Frontal cortex (tissue), 4 donors: ENCODE results near the gene WDPCP. TPM values are rescaled to one million over a fixed set of nuclear protein-coding genes. Genes with fewer than 3 reads are reported as not detected.

Experiments
- DNase-seq, 2 donors: peaks; one replicate each; pipeline ENCODE4 v3.0.0; 2012; ENCODE audit warnings: low spot score in 2 of 2
- FAIRE-seq: peaks from 2 replicates; lab custom pipeline; 2012; peaks lifted over from hg19 to GRCh38; lab: Jason Lieb, UNC
- total RNA-seq: library from RNA; depleted of rRNA; stranded (reverse); fragments of >200 nt; gene quantifications from one replicate; pipeline ENCODE4 v1.2.3, GENCODE V29; 2014
- donor health status: control.
- donor health status: control.
- donor health status: control.

Gene WDPCP
- total RNA-seq, 1 donor from 2014 or later: 43.2 TPM

DNA sequence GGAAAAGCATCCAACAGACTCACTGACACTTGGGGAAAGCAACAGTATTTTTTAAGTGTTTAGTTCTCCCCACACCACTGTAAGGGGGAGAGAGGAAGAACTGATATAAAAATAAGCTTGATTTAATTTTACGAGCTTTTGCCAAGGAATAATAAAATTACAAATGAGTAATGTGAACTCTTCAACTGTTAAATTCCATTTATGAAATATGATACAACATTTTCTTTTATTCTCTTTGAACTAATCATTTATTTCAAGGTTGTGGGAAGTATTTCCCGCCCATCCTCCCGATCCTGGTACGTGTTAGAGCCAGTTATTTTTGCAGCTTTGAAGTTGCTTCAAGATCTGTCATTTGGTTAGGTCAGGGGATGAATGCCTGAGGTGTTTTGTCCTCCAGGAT lies 35.2 kb downstream of the WDPCP start:
- no peak for DNase-seq
- no peak for FAIRE-seq

DNA sequence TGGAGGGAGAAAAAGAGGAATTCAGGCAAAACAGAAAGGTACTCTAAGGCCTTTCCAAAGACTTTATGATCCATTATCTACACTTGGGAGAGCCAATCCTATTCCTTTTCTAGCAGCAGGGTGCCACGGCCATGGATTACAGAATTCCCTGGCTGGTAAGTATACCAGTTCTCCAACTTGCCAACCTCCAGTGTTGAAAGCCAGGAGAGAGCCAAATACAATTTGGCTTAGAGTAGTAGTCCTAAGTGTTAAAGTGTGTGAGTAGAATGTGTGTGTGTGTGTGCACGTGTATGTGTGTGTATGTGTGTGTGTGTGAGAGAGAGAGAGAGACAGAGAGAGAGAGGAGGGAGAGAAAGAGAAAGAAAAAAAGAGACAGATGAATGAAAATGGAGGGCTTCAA lies 43.3 kb downstream of the WDPCP start:
- DNase-seq (no peak), FAIRE-seq (no peak)

DNA sequence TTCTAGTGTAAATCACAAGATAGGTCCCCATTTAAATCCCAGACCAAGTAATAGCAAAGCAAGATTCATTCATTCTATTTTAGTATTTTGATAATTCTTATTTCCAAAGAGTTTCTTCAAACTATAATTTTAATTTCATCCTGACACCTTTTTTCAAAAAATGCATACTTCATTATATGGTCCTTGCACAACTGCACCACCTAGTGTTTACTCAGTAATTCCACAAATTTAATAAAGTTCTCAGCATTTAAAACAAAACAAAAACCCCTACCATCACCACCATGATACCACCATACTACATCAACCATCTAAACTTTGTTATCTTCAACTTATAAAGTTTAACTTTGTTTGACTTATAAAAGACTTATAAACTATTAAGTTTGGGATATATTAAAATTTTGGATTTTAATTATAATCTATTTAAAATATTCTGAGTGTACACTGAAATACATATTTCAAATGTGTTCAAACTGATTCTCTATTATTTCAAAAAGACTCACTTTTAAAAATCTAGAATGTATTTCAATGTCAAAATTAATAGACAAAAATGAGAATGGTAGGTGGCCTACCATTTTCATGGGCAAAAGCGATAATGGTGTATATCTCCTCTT lies 44.2 kb downstream of the WDPCP start:
- DNase-seq: no peak
- peak; percentile 84 for FAIRE-seq

DNA sequence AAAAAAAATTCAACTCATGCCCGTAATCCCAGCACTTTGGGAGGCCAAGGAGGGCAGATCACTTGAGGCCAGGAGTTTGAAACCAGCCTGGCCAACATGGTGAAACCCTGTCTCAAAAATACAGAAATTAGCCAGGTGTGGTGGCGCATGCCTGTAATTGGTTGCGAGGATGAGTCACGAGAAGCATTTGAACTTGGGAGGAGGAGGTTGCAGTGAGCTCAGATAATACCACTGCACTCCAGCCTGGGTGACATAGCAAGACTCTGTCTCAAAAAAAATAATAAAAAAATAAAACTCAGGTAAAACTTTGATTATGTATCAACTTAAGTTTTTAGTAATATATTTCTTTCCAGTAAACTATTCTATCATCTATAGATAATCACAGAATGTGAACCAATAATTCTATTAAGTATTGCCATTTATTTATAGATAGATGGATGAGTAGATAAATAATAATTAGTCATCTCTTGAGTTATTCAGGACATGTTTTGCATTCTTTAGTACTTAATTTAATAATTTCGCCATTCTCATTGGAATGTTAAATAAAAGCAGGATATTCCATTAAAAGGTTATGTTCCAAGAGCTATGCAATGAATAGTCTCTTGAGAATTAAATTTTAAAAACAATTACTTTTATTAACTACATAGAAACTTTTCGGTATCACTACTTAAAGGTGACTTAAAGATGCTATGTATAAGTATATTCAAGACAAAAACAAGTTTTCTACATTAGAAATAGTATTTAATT lies 48.7 kb downstream of the WDPCP start:
- no peak for DNase-seq
- peak; percentile 33 for FAIRE-seq

DNA sequence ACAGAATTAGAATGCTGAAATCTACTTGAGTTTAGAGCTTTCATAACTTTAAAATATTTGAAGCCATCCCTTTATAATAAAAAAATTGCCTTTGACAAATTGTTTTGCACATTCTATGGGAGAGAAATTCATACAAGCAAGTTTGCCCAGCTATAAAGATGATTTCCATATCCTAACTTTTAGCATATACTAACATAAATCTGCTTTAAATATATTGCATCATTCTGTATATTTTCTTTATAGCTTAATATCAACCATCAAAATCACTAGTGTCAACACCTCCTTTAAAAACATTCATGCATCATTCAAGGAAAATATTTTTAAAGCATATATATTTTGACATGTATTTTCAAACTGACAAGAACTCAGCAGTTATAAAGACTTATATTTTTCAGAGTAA lies 49.9 kb downstream of the WDPCP start:
- no peak for FAIRE-seq
- no peak for DNase-seq

DNA sequence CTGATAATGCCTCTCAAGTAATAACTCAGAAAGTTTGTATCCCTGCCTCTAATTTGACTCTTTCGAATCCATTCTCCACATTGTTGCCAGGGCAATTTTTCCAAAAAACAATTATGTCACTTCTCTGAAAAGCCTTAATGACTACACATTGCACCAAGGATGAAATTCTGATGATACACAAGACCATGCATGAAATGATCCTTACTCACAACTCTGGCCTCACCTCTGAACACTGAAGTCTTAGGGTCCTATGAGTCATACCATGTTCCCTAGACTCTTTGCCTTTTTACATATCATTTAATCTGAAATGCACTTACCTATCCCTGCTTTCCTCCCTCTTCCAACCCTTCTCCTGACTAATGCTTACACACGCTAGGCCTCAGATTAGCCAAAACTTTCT lies 51.0 kb downstream of the WDPCP start:
- no peak for FAIRE-seq
- no peak for DNase-seq

DNA sequence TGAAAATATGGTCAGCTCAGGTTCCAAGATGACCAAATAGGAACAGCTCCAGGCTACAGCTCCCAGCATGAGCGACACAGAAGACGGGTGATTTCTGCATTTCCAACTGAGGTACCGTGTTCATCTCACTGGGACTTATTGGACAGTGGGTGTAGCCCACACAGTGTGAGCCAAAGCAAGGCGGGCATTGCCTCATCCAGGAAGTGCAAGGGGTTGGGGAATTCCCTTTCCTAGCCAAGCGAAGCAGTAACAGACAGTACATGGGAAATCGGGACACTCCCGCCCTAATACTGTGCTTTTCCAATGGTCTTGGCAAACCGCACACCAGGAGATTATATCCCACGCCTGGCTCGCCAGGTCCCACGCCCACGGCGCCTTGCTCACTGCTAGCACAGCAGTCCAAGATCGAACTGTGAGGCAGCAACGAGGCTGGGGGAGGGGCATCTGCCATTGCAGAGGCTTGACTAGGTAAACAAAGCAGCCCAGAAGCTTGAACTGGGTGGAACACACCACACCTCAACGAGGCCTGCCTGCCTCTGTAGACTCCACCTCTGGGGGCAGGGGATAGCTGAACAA lies 57.5 kb downstream of the WDPCP start:
- DNase-seq (no peak), FAIRE-seq (no peak)

DNA sequence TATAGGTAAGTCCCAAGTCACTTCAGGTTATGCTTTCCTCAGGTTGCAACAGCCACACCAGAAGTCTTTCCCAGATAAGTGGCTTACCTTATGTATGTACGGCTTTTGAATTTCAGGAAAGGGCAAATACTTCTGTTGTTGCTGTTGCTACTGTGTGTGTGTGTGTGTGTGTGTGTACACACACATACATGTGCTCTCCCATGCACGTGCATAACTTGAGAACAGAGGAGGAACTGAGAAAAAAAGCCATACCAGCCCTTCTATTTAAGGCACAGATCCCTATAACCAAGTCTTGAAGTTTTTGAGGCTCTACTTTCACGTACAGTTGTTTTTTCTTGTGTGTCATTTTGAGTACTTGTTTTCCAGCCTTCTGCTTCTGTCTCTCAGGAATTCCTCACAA lies 62.4 kb downstream of the WDPCP start:
- DNase-seq: no peak

DNA sequence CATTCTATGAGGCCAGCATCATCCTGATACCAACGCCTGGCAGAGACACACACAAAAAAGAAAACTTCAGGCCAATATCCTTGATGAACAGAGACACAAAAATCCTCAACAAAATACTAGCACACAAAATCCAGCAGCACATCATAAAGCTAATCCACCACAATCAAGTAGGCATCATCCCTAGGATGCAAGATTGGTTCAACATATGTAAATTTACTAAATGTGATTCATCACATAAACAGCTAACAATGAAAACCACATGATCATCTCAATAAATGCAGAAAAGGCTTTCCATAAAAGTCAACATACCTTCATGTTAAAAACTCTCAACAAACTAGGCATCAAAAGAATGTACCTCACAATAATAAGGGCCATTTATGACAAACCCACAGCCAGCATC lies 65.3 kb downstream of the WDPCP start:
- no peak for FAIRE-seq
- DNase-seq: no peak

More for the DNA sequence above, 62.4 kb downstream of the WDPCP start:
- FAIRE-seq: no peak

DNA sequence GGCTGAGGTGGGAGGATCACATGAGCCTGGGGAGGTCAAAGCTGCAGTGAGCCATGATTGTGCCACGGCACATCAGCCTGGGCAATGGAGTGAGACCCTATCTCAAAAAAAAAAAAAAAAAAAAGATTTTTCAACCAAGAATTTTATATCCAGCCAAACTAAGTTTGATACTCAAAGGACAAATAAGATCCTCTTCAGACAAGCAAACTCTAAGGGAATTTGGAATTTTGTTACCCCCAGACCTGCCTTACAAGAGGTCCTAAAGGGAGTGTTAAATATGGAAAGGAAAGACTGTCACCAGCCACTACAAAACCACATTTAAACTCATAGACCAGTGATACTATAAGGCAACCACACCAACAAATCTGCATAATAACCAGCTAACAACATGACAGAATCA lies 67.5 kb downstream of the WDPCP start:
- no peak for FAIRE-seq
- no peak for DNase-seq

DNA sequence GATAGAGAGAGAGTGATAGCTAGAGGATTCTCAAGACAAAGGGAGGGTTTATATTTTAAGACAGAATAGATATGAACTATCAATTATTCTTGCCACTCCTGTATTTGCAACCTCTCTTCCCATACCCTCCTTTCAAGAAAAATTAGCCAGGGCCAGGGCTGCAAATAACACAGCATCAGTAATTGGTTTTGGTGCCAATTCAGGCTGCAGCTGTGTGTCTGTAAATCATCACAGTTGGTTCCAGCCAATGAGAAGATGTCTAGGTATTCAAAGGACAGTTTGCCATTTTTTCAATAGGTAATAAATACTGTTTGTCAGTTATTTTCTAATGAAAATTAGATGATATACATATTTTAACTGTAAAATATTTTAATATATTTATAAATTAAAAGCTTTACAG lies 73.5 kb downstream of the WDPCP start:
- FAIRE-seq (no peak), DNase-seq (no peak)

DNA sequence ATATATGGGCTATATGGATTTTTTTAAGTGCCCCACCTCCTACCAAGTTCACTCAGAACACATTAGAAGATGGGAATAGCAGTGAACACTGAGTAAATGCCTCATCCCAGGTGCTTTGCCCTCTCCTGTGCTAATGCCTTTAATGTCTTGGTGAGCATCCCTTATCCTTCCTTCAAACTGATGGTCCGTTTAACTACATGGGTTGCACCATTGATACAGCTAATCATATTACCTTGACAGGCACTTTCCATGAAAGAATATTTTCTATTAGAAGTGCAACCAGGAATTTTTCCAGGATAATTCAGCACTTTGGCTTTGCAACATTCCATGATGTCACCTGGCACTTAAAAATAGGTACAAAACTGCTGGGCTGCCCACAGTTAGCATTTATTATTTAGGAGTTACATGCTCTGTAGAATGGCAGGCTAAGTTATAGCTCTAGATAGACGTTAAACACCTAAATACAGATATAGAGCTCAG lies 74.0 kb downstream of the WDPCP start:
- DNase-seq (no peak), FAIRE-seq (no peak)

DNA sequence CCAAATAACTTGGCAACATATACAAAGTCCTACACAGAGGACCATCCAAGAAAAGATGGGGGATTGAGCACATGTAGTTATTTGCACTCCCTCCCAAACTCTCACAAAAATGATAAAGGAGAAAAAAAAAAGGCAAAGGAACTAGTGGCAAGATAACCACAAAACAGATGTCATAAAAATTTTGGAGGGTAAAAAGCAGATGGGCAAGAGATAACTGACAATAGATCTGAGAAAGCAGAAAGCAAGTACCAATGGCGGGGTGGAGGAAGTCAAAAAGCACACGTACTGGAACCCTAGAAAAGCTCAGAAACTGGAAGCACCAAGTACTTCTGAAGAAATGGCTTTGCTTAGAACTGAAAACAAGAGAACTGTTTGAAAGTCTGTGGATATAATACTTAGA lies 82.0 kb downstream of the WDPCP start:
- no peak for DNase-seq
- no peak for FAIRE-seq

DNA sequence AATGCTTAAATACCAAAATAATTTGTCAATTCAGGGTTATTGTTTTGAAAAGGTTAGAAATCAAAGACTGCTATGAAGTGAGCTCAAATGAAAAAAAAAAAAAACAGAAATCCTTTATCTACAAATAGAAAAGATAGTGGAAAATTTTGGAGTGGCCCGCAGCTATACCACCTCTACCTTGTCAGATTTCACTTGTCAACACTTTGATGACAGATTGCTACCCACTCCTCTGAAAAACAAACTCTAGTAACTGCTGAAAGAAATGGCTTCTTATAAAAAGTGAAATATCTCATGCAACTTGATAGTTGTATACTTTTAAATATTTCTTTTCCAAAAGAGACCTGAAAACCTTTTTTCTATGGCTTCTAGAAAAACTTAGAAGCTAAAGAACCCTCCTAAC lies 84.5 kb downstream of the WDPCP start:
- DNase-seq (no peak), FAIRE-seq (no peak)

DNA sequence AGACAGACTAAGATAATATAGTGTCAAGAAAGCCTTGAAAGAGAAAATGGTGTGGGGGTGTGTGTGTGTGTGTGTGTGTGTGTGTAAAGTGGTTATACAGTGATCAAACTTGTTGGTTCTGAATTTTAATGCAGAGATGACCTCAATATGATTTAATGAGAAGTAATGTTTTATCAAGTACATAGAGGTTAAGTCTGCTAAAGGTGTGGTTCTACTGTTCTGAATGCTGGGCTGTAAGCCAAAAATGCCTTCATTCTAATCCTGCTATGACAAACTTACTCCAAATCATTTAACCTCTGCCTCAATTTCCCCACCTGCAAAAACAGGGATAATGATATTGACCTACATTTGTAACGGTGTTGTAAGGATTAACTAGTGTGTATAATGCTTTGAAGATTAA lies 87.9 kb downstream of the WDPCP start:
- no peak for FAIRE-seq
- no peak for DNase-seq

DNA sequence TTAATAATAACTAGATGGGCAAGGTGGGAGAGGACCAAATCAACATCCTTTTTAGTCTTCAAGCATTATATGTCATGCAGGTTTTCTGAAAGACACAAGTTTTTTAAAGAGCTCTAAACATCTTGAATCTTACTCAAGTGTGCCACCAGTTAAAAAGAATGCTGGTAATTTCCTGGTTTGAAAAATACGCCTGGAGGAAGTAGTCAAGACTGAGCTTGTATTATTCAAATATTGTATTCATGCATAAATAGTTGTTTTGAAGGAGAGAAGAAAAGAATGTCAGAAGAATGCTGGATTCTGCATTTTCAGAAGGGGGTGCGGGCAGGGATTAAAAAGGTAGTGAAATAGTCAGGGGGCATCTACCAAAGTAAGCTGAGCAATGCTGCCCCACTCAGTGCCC lies 90.7 kb downstream of the WDPCP start:
- no peak for DNase-seq

DNA sequence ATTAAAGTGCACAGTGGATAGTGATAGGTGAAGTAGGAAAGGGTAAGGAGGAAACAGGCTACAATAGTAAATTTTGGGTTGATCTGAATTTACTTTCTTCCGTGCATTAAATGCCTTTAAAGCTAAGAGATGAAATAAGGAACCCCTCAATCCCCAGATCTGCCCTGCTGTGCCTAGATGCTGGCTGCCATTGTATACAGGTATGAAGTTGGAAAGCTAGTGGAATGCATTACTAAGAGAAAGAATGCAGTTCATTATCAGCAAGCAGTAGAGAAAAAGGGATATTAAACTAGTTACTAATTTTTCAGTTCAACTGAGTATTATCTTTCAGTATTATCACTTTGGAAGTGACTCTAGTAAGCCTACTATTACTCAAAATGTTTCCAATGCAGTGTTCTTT lies 93.3 kb downstream of the WDPCP start:
- FAIRE-seq: no peak
- no peak for DNase-seq

More for the DNA sequence above, 90.7 kb downstream of the WDPCP start:
- no peak for FAIRE-seq

DNA sequence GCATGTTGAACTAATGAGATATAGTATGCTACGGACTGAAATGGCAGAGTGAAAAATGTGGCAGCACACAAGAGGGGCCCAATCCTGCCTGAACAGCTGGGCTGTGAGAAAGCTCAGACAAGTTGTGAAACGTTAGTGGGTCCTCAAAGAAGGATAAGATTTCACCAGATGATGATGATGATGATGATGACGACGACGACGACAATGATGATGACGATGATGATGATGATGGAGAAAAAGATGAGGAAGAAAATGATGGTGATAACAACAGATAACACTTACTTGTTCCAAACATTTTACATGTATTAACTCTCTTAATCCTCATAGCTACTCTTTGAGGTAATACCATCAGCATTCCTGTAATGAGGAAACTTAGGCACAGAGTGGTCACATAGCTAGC lies 94.2 kb downstream of the WDPCP start:
- DNase-seq (no peak), FAIRE-seq (no peak)

DNA sequence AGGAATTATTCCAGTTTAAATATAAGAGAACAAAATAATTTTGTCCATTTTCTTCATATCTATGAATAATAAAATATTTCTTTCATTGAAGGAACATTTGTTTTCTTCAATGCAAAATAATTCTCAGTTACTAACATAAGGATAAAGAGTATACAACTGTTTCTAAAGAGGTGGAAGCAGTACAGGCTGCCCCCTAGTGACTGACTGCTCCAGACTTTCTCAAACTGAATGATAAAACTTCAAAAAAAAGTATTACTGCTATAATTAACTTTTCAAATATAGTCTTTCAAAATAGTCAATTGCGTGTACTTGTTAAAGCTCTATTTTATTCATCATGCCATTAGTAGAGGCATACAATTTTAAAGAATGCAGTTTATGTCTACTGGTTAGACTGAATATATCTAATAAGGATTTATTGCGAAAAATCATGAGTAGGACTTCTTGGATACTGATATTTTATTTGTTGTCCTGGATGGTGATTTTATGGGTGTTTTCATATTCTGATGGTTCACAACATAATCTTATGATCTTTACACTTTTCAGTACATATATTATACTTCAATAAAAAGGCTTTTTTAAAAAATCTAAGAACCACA lies 100.1 kb downstream of the WDPCP start:
- no peak for DNase-seq

DNA sequence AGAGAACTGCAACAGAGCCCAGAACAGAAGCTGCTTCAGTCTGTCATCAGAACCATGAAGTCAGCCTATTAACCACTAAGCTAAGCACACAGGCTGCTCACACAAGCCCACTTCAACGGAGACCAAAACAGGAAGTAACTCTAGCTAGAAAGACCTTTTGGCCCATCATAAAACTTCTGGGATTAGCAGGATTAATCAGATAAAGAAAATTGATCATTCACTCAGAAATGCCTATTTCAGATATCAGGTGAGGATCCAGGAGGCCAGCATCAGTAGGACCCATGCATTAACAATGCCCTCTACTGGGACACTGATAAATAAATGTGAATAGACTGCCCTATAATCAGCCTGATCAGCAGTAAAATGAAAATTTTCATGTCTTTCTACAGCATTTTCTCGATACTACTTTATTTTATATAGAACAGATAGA lies 101.4 kb downstream of the WDPCP start:
- no peak for FAIRE-seq
- DNase-seq: no peak

More for the DNA sequence above, 100.1 kb downstream of the WDPCP start:
- peak; percentile 93 for FAIRE-seq

DNA sequence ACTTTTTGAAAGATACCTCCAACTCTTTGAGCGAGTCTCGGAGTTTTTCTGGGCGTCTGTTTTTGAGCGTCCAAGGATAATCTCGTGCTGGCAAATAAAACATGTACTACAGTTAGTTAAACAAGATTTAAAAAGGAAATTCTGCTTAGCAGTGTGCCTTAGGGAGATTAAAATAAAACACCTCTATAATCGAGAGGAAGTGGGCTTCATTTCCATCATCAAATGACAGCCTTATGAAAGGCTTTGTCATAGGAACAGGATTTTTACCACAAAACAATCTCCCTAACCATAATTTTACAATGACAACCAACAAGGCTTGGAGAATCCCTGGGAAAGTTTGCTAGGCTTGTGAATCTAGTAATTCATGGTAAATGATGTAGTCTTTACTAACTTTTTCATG lies 103.4 kb downstream of the WDPCP start:
- FAIRE-seq (no peak), DNase-seq (no peak)
